HG02973 (cell line): ENCODE results near the gene FRYL.
"Not testable (repeated sequence)": the region's sequence is repeated elsewhere in the genome, so short reads cannot be mapped to it uniquely, and the experiment has no call there.

Experiments
- ATAC-seq: cut with Tn5 transposase; IDR thresholded peaks from one replicate; pipeline ENCODE4 v1.9.1; 2021; ENCODE audit warnings: moderate library complexity; ENCODE audit not compliant: unreplicated experiment

Gene FRYL

DNA sequence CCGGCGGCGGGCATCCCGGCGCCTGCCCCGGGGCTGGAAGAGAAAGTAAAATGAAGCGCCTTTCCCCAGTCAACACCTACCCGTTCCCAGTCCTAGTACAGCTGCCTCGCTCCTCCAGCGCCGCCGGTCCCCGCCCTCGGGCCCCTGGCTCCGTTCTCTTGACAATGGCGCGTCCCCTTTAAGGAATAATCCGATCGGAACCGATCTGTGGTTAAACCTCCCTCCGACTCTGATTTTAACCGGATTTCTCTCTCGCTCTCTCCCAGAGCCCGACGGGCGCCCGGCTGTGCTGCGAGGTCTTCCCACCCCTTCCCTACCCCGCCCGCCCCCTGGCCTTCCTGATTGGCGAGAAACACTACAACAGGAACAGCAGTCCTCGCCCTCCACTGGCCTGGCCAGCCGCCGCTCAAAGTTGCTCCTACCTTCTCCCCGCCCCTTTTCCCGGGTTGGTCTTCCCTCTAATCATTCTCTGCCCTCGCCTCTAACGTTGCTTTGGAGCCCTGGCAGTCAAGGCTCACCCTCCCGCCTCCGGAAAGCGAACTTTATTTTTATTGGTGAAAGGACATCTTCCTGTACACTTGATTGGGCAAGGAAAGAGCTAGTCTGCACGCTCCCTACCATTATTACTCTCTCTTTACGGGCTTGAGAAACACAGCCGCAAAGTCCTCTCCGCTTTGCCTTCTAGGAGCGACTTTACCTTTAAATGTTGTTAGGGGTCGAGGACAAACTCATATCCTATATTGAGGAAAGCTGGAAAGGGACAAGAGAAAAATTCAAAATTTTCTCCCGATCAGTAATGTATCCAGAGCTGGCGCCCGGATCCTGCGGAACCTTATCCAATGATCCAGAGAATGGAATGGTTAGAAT, at the start of gene FRYL:
FRYL (minus strand) TSS at position 282 of the 867 bp plus-strand sequence. CDS start 145,869 bp downstream, outside the sequence.
- peak; percentile 86 for ATAC-seq

DNA sequence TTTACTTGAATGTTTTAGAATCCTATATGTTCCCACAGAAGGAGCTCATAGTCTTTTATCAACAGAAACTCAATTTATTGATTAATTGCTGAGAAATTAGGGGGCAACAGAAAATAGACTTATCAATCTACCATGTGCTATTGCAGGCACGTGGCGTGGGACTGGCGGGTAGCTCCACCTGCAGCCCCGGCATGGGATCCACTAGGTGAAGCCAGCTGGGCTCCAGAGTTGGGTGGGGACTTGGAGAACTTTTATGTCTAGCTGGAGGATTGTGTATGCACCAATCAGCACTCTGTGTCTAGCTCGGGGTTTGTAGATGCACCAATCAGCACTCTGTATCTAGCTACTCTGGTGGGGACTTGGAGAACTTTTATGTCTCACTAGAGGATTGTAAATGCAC, 47.5 kb upstream of the FRYL start:
- ATAC-seq, result no peak

DNA sequence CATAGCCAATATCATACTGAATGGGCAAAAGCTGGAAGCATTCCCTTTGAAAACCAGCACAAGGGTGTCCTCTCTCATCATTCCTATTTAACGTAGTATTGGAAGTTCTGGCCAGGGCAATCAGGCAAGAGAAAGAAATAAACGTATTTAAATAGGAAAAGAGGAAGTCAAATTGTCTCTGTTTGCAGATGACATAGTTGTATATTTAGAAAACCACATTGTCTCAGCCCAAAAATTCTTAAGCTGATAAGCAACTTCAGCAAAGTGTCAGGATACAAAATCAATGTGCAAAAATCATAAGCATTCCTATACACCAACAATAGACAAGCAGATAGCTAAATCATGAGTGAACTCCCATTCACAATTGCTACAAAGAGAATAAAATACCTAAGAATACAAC, 41.4 kb upstream of the FRYL start:
- not testable (repeated sequence) for ATAC-seq

DNA sequence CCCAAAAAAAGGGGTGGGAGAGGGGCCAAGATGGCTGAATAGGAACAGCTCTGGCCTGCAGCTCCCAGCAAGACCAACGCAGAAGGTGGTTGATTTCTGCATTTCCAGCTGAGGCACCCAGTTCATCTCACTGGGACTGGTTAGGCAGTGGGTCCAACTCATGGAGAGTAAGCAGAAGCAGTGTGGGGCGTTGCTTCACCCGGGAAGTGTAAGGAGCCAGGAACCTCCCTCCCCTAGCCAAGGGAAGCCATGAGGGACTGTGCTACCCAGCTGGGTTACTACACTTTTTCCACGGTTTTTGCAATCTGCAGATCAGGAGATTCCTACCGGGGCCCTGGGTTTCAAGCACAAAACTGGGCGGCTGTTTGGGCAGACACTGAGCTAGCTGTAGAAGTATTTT, 36.9 kb upstream of the FRYL start:
- no peak for ATAC-seq

DNA sequence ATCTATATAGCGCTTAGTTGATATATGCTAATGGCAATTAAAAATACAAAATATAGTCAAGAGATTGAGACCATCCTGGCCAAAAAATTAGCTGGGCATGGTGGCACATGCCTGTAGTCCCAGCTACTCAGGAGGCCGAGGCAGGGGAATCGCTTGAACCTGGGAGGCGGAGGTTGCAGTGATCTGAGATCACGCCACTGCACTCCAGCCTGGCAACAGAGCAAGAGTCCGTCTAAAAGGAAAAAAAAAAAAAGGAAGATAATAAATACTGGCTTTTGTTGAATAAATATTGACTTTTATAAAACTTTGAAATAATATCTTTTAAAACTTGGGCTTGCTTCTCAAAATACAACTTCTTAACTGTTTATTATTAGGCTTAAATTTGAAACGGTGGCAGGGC, 36.2 kb upstream of the FRYL start:
- not testable (repeated sequence) for ATAC-seq

DNA sequence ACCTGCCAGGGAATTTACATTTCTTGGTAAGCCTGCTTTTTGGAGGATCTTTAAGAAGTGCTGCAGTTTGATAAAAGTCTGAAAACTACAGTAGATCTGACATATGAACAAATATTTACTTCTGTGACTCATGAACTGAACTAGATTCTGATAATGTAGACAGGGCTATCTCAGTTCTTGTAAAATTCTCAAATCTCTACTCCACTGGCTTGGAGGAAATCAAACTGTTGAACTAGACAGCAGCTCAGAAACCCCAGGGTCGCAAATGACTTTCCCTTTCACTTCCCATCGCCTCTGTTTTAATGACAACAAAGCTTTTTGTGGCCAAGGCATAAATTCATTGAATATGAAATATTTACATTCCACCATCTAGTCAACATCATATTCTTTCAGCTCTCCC, 35.4 kb upstream of the FRYL start:
- ATAC-seq, result peak; percentile 56

DNA sequence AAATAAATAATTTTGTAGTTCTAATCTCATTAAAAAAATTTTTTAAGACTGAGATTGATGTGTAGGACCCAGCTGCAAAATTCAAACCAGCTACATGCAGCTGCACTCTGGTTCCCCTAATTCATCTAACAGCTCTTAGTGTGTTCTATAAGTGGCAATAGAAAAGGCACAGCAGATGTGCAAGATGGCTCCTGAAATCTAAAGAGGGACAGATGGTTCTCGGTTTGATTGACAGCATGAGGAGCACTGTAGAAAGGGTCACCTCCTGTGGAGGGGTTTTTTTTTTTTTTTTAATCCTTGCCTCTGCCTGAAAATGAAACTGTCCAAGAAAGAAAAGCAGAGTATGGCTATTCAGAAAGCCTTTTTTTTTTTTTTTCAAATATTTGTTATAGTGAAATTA, 33.9 kb upstream of the FRYL start:
- ATAC-seq, result peak; percentile 61

DNA sequence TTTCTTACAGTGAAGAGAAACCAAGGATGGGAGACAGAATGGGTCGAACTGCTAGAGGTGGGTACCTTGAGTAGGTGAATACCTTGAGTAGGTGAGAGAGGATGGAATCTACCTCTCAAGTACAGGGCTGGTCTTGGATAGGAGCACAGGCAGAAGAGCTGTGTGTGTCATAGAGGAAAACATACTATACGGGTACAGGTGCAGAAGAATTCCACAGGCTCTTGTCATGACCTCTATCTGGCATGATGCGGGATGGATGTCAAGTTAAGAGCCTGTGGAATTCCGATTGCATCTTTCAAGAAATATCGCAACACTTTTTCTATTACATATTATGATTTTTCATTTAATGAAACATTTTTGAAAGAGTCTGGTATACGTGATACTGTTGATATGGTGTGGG, 32.8 kb upstream of the FRYL start:
- ATAC-seq, result no peak

DNA sequence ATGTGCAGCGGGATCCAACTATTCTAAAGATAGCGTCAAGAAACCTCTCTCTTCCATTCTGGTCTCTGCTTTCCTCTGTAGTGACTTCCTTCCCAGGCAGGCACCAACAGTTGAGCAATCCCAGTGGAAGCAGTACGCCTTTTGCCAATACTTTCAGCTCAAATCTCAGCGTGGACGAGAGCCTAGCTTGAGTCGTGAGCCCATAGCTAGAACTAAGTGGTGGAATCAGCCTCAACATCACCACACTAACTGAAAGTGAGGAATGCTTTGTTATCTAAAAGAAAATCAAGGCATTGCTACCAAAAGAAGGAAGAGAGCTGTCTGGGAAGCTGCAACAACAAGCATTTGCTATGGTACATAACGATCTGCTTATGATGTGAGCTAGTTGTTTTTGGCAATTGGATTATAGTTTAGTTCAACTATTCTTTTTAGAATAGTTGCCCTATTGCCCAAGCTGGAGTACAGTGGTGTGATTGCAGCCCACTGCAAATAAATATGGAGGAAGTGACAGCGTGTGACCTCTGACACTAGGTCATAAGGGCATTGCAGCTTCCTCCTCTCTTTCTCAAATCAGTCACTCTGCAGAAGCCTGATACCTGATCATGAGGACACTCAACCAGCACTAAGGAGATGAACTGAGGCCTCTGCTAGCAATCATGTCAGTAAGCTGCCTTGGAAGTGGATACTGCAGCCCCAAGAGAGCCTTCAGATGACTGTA, 24.7 kb upstream of the FRYL start:
- ATAC-seq, result no peak

DNA sequence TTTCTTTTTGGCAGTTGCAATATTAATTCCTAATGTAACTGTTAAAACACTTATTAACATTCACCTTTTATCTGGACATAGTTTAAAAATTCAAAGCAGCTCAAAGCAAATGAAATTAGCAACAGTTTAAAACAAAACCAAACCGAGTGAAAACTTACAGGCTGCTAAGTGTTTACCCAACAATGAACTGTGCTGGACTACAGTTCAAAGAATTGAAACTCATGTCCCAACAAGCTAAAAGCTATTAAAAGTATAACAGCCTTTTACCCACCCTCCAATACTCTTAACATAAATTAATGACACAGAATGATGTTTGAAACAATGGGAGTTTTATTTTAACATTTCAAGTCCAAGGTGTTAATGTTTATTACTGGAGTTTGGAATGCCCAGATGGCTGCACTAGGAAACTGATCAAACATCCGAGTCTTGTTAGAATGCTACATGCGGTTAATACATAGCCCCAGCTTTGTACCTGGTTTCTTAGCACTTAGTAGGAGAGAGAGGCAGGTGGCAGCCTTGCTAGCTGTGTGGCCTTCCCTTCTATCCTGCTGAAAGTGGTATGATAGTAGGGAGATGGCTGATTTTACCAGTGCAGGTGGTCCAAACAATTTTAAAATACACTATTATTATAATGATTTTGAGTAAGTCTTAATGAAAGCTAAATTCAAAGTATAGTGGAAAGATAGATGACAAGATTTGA, 21.1 kb upstream of the FRYL start:
- ATAC-seq, result no peak

DNA sequence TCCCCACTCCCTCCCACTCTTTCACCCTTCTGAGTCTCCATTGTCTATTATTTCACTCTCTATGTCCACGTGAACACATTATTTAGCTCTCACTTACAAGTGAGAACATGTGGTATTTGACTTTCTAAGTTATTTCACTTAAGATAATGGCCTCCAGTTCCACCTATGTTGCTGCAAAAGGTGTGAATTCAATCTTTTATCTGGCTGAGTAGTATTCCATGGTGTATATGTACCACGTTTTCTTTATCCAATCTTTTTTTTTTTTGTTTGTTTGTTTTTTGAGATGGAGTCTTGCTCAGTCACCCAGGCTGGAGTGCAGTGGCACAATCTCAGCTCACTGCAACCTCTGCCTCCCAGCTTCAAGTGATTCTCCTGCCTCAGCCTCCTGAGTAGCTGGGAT, 20.1 kb upstream of the FRYL start:
- ATAC-seq, result not testable (repeated sequence)

DNA sequence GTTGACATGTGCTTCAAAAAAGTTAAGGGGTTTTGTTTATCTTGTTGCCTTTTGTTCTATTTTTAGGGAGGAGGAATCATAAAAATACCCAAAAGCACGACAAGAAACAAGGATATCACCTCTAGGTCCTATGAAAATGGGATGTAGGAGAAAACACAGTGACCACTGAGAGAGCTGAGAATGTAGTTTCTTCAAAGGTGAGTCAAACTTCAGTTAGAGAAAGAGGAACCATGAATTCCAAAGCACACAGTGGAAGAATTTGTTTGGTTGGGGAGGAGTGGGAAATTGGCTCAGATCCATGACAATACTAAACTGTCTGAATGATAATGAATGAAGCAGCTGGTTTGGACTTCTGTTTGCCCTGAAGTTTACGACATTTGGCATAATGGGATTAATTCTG, 19.1 kb upstream of the FRYL start:
- ATAC-seq, result peak; percentile 37

DNA sequence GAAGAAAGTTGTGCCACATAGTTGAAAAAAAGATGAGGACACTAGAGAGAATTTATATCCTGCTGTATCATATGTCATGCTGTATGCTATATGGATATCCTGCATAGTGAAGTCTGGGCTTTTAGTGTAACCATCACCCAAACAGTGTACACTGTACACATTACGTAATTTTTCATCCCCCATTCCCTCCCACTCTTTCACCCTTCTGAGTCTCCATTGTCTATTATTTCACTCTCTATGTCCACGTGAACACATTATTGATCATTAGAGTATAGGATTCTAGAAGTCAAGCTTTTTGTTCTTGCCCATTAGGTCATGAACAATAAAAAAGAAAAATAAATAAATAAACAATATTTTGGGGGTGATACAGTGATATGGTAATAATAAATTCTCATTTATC, 18.0 kb upstream of the FRYL start:
- ATAC-seq, result no peak

DNA sequence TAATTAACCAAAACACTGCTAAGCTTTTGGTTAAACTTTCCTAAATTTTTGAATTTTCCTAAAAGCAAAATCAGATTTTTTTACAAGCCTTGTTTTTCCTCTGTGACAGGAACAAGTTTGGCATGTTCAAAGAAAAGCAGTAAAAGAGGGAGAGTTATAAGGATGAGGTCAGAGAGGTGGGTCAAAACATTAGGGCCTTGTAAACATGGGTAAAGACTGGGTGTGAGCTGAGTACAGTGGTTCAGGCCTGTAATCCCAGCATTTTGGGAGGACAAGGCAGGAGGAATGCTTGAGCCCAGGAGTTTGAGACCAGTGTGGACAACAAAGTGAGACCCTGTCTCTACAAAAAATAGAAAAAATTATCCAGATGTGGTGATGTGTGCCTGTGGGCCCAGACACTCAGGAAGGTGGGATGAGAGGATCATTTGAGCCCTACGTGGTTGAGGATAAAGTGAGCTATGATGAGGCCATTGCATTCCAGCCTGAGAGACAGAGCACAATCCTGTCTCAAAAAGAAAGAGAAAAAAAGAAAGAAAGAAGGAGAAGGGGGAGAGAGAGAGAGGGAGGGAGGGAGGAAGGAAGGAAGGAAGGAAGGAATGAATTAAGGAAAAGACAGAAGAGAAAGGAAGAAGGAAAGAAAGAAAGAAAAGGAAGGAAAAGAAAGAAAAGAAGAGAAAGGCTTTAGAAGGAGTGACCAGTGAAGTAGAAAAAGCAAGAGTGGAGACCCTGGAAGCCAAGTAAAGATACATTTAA, 17.0 kb upstream of the FRYL start:
- ATAC-seq, result no peak

DNA sequence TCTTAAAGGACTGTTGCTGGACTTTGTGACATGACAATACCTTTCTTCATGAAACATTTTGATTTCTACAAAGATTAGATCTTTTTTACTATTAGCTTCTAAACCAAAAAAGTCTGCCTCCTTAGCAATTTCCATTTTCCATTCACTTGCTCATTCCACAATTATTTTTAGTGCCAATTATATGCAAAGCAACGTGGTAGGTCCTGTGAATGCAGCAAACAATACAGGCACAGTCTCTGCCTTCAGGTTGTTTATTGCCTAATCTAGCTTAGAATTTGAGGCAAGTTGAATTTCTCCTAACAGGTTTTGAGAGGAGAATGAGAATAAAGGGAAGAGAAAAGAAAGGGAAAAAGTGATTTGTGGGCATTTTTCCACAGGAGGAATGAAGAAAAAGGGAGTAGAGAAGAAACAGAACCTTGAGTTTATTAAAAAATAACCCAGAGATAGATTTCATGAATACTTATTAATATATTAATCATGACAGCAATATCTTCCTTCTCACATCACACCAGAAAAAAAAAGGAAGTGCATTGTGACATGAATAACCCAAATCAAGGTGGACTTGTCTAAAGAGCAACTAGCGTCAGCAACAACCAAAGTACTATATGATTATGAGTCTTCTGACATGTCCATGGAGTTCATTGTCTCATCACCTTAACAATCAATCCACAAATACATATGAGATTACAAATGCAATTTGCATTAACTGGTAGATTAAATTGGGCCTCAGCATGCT, 16.3 kb upstream of the FRYL start:
- ATAC-seq, result no peak

DNA sequence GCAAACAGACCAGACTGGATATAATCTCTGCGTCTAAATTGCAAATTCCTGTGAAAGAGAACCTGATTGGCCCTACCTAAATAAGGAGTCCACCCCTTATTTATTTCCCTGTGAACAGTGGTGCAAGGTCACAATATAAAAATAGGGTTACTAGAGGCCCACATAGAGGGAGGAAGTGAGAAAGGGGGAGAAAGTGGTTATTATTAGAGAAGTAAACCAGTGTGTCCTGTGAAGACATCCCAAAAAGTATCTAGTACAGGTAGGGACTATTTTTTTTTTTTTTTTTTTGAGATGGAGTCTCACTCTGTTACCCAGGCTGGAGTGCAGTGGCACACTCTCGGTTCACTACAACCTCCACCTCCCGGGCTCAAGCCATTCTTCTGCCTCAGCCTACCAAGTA, 15.0 kb upstream of the FRYL start:
- no peak for ATAC-seq

DNA sequence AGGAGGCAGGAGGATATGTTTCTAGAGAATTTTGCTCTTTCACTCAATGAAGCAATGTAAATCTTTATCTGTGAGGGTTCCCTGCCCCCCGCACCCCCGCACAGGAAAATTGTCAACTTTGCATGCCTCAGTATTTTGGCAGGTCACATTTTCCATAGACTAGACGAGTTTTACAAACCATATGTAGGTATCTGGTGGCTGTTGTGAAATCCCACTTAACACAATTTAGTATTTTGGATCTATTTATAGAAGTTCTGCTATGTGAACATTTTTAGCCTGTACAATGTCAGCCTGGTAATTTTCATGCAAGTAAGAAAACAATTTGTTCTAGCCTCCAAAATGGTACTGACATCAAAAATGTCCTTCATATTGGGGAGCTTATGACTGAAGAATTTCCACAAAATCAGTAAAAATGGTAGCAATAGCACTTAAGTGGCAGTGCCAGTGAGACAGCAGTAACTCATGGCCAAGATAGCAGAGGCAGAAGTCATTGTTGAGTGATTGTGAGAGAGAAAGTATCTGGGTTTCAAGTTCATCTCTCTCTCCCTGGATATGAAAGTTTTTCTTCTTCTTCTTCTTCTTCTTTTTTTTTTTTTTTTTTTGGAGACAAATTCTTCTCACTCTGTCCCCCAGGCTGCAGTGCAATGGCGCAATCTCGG, 12.4 kb upstream of the FRYL start:
- ATAC-seq, result peak; percentile 54

DNA sequence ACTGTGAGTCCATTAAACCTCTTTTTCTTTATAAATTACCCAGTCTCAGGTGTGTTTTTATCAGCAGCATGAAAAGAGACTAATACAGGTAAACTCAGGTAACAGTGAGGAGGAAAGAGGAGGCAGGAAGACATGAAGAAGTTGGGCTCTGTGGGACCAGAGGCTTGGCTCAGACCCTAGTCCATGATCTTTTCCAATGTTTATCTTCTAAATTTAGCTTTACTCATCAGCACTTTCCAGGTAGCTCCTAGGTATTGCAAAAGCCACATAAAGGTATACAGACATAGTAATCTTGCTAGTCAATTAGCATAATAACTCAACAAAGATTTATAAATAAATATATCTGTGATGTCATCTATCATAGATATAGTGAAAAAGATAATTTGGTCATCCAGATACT, 11.2 kb upstream of the FRYL start:
- ATAC-seq, result no peak

DNA sequence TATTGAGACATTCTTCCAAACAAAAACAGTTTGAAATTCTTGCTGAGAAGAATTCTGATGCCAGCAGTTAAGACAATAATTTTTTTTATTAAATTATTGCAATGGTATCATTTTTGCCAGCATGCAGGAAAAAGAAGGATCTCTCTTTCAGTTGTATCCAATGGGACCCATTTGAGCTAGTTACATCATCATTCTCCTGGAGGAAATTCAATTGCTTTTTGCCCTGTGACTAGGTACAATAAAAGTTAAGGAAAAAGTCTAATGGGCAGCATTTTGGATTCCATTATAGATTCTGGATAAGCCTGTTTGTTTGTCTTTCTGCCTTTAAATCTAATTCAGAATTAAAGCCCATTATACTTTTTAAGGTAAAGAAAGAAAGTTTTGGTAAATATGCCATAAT, 10.5 kb upstream of the FRYL start:
- no peak for ATAC-seq

DNA sequence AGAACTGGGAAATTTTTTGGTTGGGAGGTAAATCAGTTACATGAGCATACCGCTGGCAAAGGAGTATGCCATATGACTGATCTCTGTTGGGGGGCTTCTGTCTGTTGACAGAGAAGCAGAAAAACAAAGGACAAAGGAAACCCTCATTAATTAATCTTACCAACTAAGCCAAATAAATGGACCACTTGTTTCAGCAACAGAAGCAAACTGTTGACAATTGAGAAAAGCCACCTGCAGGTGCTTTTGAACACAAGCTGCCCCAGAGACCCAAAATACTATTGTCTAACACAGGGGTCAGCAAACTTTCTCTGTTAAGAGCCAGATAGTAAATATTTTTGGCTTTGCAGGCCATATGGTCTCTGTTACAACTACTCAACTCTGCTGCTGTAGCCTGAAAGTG, 7.0 kb upstream of the FRYL start:
- no peak for ATAC-seq
